ENCODE data around the gene FRMPD1. TPM values are rescaled to one million over a fixed set of nuclear protein-coding genes. Genes with fewer than 3 reads are reported as not detected.

The FRMPD1 gene
- total and polyA plus RNA-seq, 2 of the 4 experiments (the other 2 are of a cell fraction): not detected

- Histone ChIP-seq H3K9me3 (ENCODE audit: control insufficient read depth, insufficient read depth, low read length) (no peaks in the 10 kb centered on the region), H2AFZ (replicated peaks; ENCODE audit: low read length, poor library complexity) (no peak overlapping the region), H3K27me3 (ENCODE audit: control insufficient read depth, insufficient read depth, low read length) (peaks cover 44% of the 10 kb centered on the region), H4K5ac (ENCODE audit: low read depth, low read length) (no peak overlapping the region), H3K9ac (ENCODE audit: low read depth, low read length) (no peak overlapping the region), H4K91ac (ENCODE audit: insufficient read depth, low read depth, low read length) (no peak overlapping the region), H2BK20ac (ENCODE audit: low read depth, low read length) (no peak overlapping the region), H3K36me3 (ENCODE audit: control insufficient read depth, insufficient read depth, low read length) (no peaks in the 10 kb centered on the region), H3K4ac (ENCODE audit: low read depth, low read length) (no peak overlapping the region), H3K23ac (ENCODE audit: low read depth, low read length) (no peak overlapping the region), H4K20me1 (ENCODE audit: insufficient read depth, low read length) (no peaks in the 10 kb centered on the region), H3K4me2 (ENCODE audit: low read depth, low read length) (no peak overlapping the region), H3K27ac (ENCODE audit: insufficient read depth, low read length) (no peak overlapping the region), H2BK120ac (ENCODE audit: low read depth, low read length) (no peak overlapping the region), H3K14ac (replicated peaks; ENCODE audit: low read depth, low read length) (no peak overlapping the region), H3K56ac (ENCODE audit: extremely low read depth, insufficient read depth, low read length) (no peak overlapping the region), H2BK15ac (ENCODE audit: low read depth, low read length) (no peak overlapping the region), H3K4me1 (ENCODE audit: control insufficient read depth, insufficient read depth, low read length) (no peaks in the 10 kb centered on the region), H4K8ac (ENCODE audit: low read depth in 2 of 2, low read length in 2 of 2) (no peak overlapping the region), H3K79me1 (ENCODE audit: low read depth in 1 of 2, low read length in 2 of 2) (no peaks in the 10 kb centered on the region), H3K18ac (ENCODE audit: low read depth, low read length) (no peak overlapping the region), H2BK5ac (ENCODE audit: low read depth, low read length, poor library complexity, severe bottlenecking) (no peak overlapping the region), H3K4me3 (ENCODE audit: insufficient read depth, low read depth, low read length) (no peak overlapping the region), H2AK9ac (replicated peaks; ENCODE audit: low read depth, low read length, poor library complexity) (no peak overlapping the region), H2AK5ac (ENCODE audit: low read depth, low read length) (no peak overlapping the region), H3K9me1 (ENCODE audit: insufficient read depth, low read length) (no peaks in the 10 kb centered on the region)
- no peak for TF ChIP-seq MAFK (IDR thresholded peaks at IDR 0.05; ENCODE audit: low read depth, low read length)
- TF ChIP-seq MXI1 (IDR thresholded peaks at IDR 0.05; ENCODE audit: borderline replicate concordance, low read depth, low read length): no peak
- TF ChIP-seq SMC3 (IDR thresholded peaks at IDR 0.05; ENCODE audit: low read depth, low read length): no peak
- no peak for TF ChIP-seq CTCF (conservative IDR thresholded peaks at IDR 0.05; ENCODE audit: low read depth, low read length)
- no peak for TF ChIP-seq MAZ (IDR thresholded peaks at IDR 0.05; ENCODE audit: borderline replicate concordance, low read depth, low read length)
- no peak for TF ChIP-seq NFE2L2 (IDR thresholded peaks at IDR 0.05; ENCODE audit: low read depth, low read length)
- TF ChIP-seq USF2 (IDR thresholded peaks at IDR 0.05; ENCODE audit: low read depth, low read length): no peak
- no peak for TF ChIP-seq RCOR1 (IDR thresholded peaks at IDR 0.05; ENCODE audit: insufficient replicate concordance, low read length)
- TF ChIP-seq RFX5 (IDR thresholded peaks at IDR 0.05; ENCODE audit: low read depth, low read length): no peak
- TF ChIP-seq CHD1 (IDR thresholded peaks at IDR 0.05; ENCODE audit: low read depth, low read length): no peak
- no peak for TF ChIP-seq FOS (IDR thresholded peaks at IDR 0.05; ENCODE audit: low read depth, low read length)
- TF ChIP-seq CEBPB (IDR thresholded peaks at IDR 0.05; ENCODE audit: low read depth, low read length): no peak
- TF ChIP-seq BHLHE40 (IDR thresholded peaks at IDR 0.05; ENCODE audit: low read depth, low read length): no peak
- TF ChIP-seq RAD21 (IDR thresholded peaks at IDR 0.05; ENCODE audit: low read length): no peak
- no peak for TF ChIP-seq ELK1 (IDR thresholded peaks at IDR 0.05; ENCODE audit: borderline replicate concordance, low read depth, low read length)
- TF ChIP-seq POLR2A (IDR thresholded peaks at IDR 0.05; ENCODE audit: low read depth, low read length): no peak
- in situ Hi-C loops (cut with MboI; ENCODE audit: low sequenced_read_pairs) (no loop called here), intact Hi-C loops (cut with micrococcal nuclease) (no loop called here), dilution Hi-C loops (cut with HindIII; ENCODE audit: low sequenced_read_pairs, unreplicated experiment) (no loop called here)
- POLR2A ChIA-PET (ENCODE audit: unreplicated experiment): no interaction called here
- ATAC-seq (ENCODE audit: low read depth) (no peak), DNase-seq (no peak)
- WGBS, 2 experiments (ENCODE audit: extremely low coverage in 2 of 2, insufficient read length in 1 of 2): no CpG with 5 or more reads among the region's 3 CpGs
- CTCF ChIA-PET: no interaction called here
- BruUV-seq (replicated peaks): no TSS peak
Observed at GRCh38 chr9:37675661-37676060, 24.9 kb downstream of the FRMPD1 start.

All from IMR-90 (cell line).